Measurements from ENCODE around the gene PIM1. TPM values are rescaled to one million over a fixed set of nuclear protein-coding genes. Genes with fewer than 3 reads are reported as not detected.

PIM1 gene
- total and polyA plus RNA-seq, 9 of the 15 experiments (the other 6 are each of a cell fraction or from before 2014, with no cell fraction given): 19.0 to 789 (median 212) TPM

DNA sequence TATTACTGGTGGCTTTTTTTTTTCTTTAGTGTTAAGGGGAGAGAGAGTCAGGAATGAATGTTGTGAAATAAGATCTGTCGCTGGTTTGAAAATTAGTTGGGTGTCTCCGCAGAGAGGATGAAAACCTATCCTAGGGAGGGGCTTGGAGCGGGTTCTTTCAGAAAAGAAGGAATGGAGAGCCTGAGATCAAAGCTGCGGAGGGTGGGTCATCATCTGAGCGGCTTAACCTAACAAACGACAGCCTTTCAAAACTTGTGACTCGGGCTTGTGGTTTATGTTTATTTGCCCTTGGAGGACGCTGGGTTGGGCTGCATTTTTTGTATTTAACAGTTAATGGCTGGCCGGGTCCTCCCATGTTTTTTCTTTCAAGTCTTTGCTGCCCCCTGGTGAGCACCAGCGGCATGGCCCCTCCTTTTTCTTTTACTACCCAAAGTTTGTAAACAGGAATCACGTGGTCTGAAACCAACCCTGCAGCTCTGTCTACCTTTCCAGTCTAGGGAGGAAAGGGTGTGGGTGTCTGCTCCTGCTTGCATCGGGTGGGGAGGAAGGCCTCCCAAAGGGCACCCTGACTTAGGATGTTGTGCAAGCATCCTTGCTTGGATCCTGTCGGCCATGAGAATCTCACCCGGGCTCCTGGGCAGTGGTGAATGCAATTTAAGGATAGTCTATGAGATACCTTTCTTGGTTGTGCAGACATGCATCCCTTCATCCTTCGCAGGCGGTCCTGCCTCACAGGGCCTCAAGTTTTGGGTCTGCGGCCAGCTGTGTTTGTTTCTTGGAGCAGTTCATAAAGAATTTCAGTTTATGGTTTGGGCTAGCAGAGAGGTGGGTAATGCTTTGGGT is 2.2 kb downstream of the PIM1 start (continued):
- TF ChIP-seq ZBTB9 (CRISPR knock-in tag; IDR thresholded peaks at IDR 0.05) (peak; percentile 77; the same call in 1 of the 2 replicates), NR2C1 (IDR thresholded peaks at IDR 0.05) (no peak), NR2C1 (tag; IDR thresholded peaks at IDR 0.05) (peak; percentile 48; the same call in 1 of the 2 replicates), POU5F1 (IDR thresholded peaks at IDR 0.05; ENCODE audit: borderline replicate concordance, low read depth, low read length, partially characterized antibody) (peak; percentile 66), ZNF12 (CRISPR knock-in tag; IDR thresholded peaks at IDR 0.05) (no peak), BDP1 (IDR thresholded peaks at IDR 0.05; ENCODE audit: insufficient read depth, insufficient read length) (no peak), SREBF2 (CRISPR knock-in tag; IDR thresholded peaks at IDR 0.05) (no peak), RAD51 (IDR thresholded peaks at IDR 0.05; ENCODE audit: borderline replicate concordance, low read depth) (peak; percentile 96), DPF2 (IDR thresholded peaks at IDR 0.05) (0 out of 2 replicates have a peak, but pooled peaks have one; percentile 20), ZNF778 (CRISPR knock-in tag; IDR thresholded peaks at IDR 0.05) (no peak), POLR2AphosphoS2 (IDR thresholded peaks at IDR 0.05; ENCODE audit: low read length) (peak; percentile 88; the same call in 1 of the 2 replicates), SIN3A (IDR thresholded peaks at IDR 0.05; ENCODE audit: borderline replicate concordance in 2 of 2, control insufficient read depth in 1 of 2, low read depth in 2 of 2, low read length in 2 of 2) (peak; percentile 55 to 99), NBN (IDR thresholded peaks at IDR 0.05; ENCODE audit: low read depth) (peak; percentile 69; the same call in 1 of the 2 replicates), ZNF584 (CRISPR knock-in tag; IDR thresholded peaks at IDR 0.05; ENCODE audit: low read depth) (no peak), CREBBP (IDR thresholded peaks at IDR 0.05; ENCODE audit: low read depth, low read length) (no peak)
- TF ChIP-seq, protein P1, sequence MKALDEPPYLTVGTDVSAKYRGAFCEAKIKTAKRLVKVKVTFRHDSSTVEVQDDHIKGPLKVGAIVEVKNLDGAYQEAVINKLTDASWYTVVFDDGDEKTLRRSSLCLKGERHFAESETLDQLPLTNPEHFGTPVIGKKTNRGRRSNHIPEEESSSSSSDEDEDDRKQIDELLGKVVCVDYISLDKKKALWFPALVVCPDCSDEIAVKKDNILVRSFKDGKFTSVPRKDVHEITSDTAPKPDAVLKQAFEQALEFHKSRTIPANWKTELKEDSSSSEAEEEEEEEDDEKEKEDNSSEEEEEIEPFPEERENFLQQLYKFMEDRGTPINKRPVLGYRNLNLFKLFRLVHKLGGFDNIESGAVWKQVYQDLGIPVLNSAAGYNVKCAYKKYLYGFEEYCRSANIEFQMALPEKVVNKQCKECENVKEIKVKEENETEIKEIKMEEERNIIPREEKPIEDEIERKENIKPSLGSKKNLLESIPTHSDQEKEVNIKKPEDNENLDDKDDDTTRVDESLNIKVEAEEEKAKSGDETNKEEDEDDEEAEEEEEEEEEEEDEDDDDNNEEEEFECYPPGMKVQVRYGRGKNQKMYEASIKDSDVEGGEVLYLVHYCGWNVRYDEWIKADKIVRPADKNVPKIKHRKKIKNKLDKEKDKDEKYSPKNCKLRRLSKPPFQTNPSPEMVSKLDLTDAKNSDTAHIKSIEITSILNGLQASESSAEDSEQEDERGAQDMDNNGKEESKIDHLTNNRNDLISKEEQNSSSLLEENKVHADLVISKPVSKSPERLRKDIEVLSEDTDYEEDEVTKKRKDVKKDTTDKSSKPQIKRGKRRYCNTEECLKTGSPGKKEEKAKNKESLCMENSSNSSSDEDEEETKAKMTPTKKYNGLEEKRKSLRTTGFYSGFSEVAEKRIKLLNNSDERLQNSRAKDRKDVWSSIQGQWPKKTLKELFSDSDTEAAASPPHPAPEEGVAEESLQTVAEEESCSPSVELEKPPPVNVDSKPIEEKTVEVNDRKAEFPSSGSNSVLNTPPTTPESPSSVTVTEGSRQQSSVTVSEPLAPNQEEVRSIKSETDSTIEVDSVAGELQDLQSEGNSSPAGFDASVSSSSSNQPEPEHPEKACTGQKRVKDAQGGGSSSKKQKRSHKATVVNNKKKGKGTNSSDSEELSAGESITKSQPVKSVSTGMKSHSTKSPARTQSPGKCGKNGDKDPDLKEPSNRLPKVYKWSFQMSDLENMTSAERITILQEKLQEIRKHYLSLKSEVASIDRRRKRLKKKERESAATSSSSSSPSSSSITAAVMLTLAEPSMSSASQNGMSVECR (CRISPR knock-in tag; IDR thresholded peaks at IDR 0.05): peak; percentile 90
- TF ChIP-seq, protein P2, sequence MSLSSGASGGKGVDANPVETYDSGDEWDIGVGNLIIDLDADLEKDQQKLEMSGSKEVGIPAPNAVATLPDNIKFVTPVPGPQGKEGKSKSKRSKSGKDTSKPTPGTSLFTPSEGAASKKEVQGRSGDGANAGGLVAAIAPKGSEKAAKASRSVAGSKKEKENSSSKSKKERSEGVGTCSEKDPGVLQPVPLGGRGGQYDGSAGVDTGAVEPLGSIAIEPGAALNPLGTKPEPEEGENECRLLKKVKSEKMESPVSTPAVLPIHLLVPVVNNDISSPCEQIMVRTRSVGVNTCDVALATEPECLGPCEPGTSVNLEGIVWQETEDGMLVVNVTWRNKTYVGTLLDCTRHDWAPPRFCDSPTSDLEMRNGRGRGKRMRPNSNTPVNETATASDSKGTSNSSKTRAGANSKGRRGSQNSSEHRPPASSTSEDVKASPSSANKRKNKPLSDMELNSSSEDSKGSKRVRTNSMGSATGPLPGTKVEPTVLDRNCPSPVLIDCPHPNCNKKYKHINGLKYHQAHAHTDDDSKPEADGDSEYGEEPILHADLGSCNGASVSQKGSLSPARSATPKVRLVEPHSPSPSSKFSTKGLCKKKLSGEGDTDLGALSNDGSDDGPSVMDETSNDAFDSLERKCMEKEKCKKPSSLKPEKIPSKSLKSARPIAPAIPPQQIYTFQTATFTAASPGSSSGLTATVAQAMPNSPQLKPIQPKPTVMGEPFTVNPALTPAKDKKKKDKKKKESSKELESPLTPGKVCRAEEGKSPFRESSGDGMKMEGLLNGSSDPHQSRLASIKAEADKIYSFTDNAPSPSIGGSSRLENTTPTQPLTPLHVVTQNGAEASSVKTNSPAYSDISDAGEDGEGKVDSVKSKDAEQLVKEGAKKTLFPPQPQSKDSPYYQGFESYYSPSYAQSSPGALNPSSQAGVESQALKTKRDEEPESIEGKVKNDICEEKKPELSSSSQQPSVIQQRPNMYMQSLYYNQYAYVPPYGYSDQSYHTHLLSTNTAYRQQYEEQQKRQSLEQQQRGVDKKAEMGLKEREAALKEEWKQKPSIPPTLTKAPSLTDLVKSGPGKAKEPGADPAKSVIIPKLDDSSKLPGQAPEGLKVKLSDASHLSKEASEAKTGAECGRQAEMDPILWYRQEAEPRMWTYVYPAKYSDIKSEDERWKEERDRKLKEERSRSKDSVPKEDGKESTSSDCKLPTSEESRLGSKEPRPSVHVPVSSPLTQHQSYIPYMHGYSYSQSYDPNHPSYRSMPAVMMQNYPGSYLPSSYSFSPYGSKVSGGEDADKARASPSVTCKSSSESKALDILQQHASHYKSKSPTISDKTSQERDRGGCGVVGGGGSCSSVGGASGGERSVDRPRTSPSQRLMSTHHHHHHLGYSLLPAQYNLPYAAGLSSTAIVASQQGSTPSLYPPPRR (CRISPR knock-in tag; IDR thresholded peaks at IDR 0.05; ENCODE audit: borderline replicate concordance): 0 out of 2 replicates have a peak, but pooled peaks have one; percentile 55
